Esophagus squamous epithelium (tissue), 4 donors: ENCODE results near the gene PRR35.

ENCODE experiments used
- POLR2A ChIP-seq, 4 donors: fragments of 450-650 bp; IDR thresholded peaks; one replicate each; pipeline ENCODE4 v1.6.1; 2017; ENCODE audit warnings: antibody characterized with exemption in 4 of 4, mild to moderate bottlenecking in 4 of 4, moderate library complexity in 3 of 4
- TF ChIP-seq, protein P1 (sequence below), 6 experiments: fragments of 450-650 bp in 4 of 6; fragments of 200-600 bp in 2 of 6; sonication (generic) in 2 of 6; IDR thresholded peaks; one replicate each; pipeline ENCODE4 v1.5.1; 2016 to 2019; ENCODE audit warnings: antibody characterized with exemption in 6 of 6, mild to moderate bottlenecking in 4 of 6, moderate library complexity in 4 of 6

- TF ChIP-seq, protein P1, sequence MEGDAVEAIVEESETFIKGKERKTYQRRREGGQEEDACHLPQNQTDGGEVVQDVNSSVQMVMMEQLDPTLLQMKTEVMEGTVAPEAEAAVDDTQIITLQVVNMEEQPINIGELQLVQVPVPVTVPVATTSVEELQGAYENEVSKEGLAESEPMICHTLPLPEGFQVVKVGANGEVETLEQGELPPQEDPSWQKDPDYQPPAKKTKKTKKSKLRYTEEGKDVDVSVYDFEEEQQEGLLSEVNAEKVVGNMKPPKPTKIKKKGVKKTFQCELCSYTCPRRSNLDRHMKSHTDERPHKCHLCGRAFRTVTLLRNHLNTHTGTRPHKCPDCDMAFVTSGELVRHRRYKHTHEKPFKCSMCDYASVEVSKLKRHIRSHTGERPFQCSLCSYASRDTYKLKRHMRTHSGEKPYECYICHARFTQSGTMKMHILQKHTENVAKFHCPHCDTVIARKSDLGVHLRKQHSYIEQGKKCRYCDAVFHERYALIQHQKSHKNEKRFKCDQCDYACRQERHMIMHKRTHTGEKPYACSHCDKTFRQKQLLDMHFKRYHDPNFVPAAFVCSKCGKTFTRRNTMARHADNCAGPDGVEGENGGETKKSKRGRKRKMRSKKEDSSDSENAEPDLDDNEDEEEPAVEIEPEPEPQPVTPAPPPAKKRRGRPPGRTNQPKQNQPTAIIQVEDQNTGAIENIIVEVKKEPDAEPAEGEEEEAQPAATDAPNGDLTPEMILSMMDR (IDR thresholded peaks at IDR 0.05): no peak
- TF ChIP-seq POLR2A (IDR thresholded peaks at IDR 0.05): no peak
These were observed 31.1 kb upstream of the PRR35 start for GRCh38 chr16:529012-529575.
